Testis (tissue), 2 donors: Measurements from ENCODE around the gene HAPLN1.

ENCODE experiments used
- CTCF ChIP-seq, 3 experiments: fragments of 450-650 bp in 2 of 3; fragments of 200-600 bp in 1 of 3; sonication (generic) in 1 of 3; IDR thresholded peaks; one replicate each; pipeline ENCODE4 v1.5.1; 2016 to 2019; ENCODE audit warnings: antibody characterized with exemption in 3 of 3, mild to moderate bottlenecking in 2 of 3, moderate library complexity in 1 of 3
- POLR2A ChIP-seq: fragments of 450-650 bp; IDR thresholded peaks from one replicate; pipeline ENCODE4 v1.6.1; 2017; ENCODE audit warnings: antibody characterized with exemption, mild to moderate bottlenecking, moderate library complexity

- TF ChIP-seq CTCF (IDR thresholded peaks at IDR 0.05) (no peak), POLR2A (no peak)
Measured at GRCh38 chr5:83724935-83725334, 4.3 kb upstream of the HAPLN1 start.
